GM18909 (cell line): ENCODE results near the gene PCF11.
"Not testable (repeated sequence)": the region's sequence is repeated elsewhere in the genome, so short reads cannot be mapped to it uniquely, and the experiment has no call there.

Experiments
- ATAC-seq: cut with Tn5 transposase; IDR thresholded peaks from one replicate; pipeline ENCODE4 v1.9.1; 2021; ENCODE audit warnings: mild to moderate bottlenecking; ENCODE audit not compliant: unreplicated experiment, poor library complexity

Gene PCF11

GRCh38 chr11:83191986-83192385 is 35.1 kb downstream of the PCF11 start:
- ATAC-seq = no peak

GRCh38 chr11:83192606-83193245 is 35.8 kb downstream of the PCF11 start:
- no peak for ATAC-seq

GRCh38 chr11:83193315-83194280 is 36.7 kb downstream of the PCF11 start, which contains the start of gene ANKRD42:
ANKRD42 (plus strand) TSS chr11:83193712; CDS start chr11:83194671, 959 bp downstream.
- peak; percentile 95 for ATAC-seq

- ATAC-seq = peak; percentile 63
Observed at GRCh38 chr11:83194281-83195142, 37.6 kb downstream of the PCF11 start.

GRCh38 chr11:83195143-83195466 is 38.2 kb downstream of the PCF11 start:
- ATAC-seq = no peak

- no peak for ATAC-seq
Observed at GRCh38 chr11:83195649-83196048, 38.7 kb downstream of the PCF11 start.

GRCh38 chr11:83200035-83200434 is 43.1 kb downstream of the PCF11 start:
- ATAC-seq = no peak

- ATAC-seq = no peak
Observed at GRCh38 chr11:83205608-83206185, 48.8 kb downstream of the PCF11 start.

GRCh38 chr11:83206221-83206620 is 49.3 kb downstream of the PCF11 start:
- no peak for ATAC-seq

- ATAC-seq = not testable (repeated sequence)
Observed at GRCh38 chr11:83206771-83207382, 49.9 kb downstream of the PCF11 start.

- ATAC-seq = no peak
Observed at GRCh38 chr11:83219095-83219494, 62.2 kb downstream of the PCF11 start.

GRCh38 chr11:83220260-83220659 is 63.3 kb downstream of the PCF11 start:
- ATAC-seq = no peak

GRCh38 chr11:83221694-83222093 is 64.8 kb downstream of the PCF11 start:
- ATAC-seq = no peak

- no peak for ATAC-seq
Observed at GRCh38 chr11:83222499-83222898, 65.6 kb downstream of the PCF11 start.

GRCh38 chr11:83223457-83223856 is 66.5 kb downstream of the PCF11 start:
- no peak for ATAC-seq

- ATAC-seq = no peak
Observed at GRCh38 chr11:83235825-83236224, 78.9 kb downstream of the PCF11 start.
